Fibroblast of skin of abdomen (primary cell): Measurements from ENCODE around the gene POU6F2.

Experiments
- DNase-seq: peaks from one replicate; pipeline ENCODE4 v3.0.0-alpha.2; 2013

POU6F2 gene

GRCh38 chr7:39408906-39409305, 431.2 kb downstream of the POU6F2 start:
- DNase-seq, result no peak

- DNase-seq, result no peak
These were observed 432.9 kb downstream of the POU6F2 start for GRCh38 chr7:39410582-39410981.

GRCh38 chr7:39413636-39414223, 436.0 kb downstream of the POU6F2 start:
- DNase-seq, result peak; percentile 20

- DNase-seq, result peak; percentile 56
These were observed 436.7 kb downstream of the POU6F2 start for GRCh38 chr7:39414224-39415035.

GRCh38 chr7:39415091-39415787, 437.5 kb downstream of the POU6F2 start:
- no peak for DNase-seq

GRCh38 chr7:39416866-39417265, 439.2 kb downstream of the POU6F2 start:
- DNase-seq, result no peak

- DNase-seq, result no peak
These were observed 439.9 kb downstream of the POU6F2 start for GRCh38 chr7:39417642-39418041.

- DNase-seq, result no peak
These were observed 443.5 kb downstream of the POU6F2 start for GRCh38 chr7:39421251-39421650.

- DNase-seq, result no peak
These were observed 444.0 kb downstream of the POU6F2 start for GRCh38 chr7:39421661-39422060.

DNA sequence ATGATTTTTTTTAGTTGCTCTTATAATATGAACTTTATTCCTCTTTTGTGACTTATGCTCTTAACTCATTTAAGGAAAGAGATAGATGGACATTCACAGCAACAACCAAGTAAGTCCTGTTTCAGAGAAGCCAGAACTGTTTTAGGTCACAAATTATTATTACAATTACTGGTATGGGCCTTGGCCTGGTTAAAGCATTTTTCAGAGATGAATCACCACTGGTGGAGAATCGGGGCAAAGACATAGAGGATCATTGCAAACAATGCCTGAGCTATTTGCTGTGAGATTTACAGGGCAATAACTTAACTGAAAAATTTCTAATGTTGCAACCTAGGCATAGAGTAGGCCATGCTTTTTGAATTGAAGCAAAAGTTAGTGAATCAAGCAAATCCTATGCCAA, 450.5 kb downstream of the POU6F2 start:
- peak; percentile 88 for DNase-seq

DNA sequence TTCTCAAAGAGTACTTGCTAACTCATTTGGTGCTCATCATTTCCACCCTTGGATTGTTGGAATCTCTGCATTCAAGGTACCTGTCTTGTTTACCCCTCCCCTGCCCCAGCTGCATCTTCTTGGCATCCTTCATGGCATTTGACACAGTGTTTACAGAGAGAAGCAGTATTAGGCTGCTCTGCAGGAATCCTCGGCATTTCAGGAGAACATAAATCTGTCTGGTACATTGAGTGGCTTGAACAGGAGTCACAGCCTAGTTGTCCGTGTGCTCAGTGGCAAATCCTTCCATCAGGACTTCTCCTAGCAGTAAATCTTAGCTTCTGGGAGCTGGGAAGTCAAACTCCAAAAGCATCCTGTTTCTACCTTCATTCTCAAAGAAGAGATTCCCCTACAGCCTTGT, 451.7 kb downstream of the POU6F2 start:
- DNase-seq, result peak; percentile 49

- no peak for DNase-seq
These were observed 452.7 kb downstream of the POU6F2 start for GRCh38 chr7:39430441-39430840.

DNA sequence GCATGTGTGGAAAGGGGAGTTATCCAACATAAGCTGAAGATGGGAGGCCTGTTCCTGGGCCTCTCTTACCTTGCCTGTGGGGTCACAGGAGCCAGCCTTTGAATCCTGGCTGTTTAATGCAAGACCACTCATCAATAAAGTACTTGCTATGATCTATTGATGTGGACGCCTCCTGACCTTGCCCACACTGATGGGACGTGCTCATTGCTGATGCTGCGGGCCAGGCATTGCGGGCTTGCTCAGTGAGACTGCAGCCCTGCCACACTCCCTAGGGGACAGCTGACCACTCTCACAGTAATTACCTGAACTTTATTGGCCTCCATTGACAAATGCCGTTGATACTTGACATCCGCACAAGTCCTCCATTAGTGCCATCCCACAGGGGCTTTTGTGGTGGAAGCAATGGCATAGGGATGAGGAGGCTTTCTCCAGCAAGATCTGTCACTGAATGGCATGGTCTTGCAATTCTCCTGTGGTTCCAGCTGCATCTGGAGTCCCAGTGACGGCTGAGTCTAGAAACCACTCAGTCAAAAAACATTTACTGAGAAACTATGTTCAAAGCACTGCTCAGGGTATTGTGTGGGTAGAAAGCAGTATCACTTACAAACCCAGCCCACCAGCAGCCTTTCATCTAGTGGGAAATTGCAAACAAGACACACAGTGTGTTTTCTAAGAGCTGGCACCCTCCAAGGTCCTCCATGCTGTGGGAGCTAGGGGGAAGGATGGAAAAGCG, 453.4 kb downstream of the POU6F2 start:
- no peak for DNase-seq

DNA sequence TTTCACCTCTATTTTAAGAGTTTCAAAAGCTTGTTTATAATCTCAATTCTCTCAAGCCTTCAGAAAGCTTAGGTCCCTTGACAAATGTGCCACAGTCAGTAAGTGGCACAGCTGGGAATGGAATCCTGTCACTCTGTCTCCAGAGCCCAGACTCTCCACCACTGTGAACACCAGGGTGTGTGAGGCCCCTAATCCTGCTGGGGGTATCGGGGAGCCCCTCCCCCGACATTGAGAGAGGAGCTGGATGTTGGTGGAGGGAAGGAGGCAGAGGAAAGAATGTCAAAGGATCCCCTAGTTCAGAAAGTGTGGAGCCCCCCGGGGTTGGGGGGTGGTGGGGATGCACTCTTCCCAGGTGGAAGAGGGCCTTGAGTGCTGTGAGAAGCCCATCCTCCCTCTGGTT, 454.7 kb downstream of the POU6F2 start:
- no peak for DNase-seq

DNA sequence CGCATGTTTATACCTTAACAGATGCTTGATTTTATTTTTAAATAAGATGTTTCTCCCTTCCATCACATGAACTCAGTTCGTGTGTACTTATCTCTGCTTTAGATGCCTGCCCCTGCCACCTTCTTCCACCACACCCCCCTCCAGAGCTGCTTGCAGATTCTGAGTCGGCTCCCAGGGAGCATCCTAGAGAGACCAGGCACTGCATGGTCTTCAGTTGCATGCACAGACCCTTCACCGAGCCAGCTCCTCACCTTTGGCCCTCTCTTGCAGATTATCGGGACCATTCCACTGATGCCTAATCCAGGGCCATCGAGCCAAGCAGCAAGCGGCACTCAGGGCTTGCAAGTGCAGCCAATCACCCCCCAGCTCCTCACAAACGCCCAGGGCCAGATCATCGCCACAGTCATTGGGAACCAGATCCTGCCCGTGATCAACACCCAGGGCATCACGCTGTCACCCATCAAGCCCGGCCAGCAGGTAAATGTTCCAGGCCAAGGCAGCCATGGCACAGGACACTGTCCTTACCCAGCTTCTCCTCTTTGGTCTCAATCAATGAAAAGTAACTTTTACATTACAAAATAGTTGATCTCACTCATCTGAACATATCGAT, 455.2 kb downstream of the POU6F2 start:
- DNase-seq, result no peak

DNA sequence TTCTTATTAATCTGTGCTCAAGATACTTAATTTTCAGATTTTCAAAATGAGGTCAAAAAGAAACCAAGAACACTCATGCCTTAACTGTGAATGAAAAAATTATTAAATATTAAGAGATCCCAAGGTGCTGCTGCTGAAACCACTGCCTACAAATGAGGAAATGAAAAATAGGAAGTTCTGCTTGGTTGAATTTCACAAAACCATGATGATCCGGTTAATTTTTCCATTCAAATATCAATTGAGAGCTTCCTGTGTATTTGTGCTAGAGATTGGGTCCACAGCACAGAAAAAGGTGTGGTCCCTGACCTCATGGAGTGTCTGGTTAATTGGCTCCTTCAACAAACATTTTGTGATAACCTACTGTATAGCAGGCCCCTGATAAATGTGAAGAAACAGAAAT, 455.8 kb downstream of the POU6F2 start:
- DNase-seq, result no peak

- DNase-seq, result no peak
These were observed 456.3 kb downstream of the POU6F2 start for GRCh38 chr7:39434012-39434411.

- no peak for DNase-seq
These were observed 468.8 kb downstream of the POU6F2 start for GRCh38 chr7:39446546-39446945.

- DNase-seq, result no peak
These were observed 474.2 kb downstream of the POU6F2 start for GRCh38 chr7:39451901-39452300.

DNA sequence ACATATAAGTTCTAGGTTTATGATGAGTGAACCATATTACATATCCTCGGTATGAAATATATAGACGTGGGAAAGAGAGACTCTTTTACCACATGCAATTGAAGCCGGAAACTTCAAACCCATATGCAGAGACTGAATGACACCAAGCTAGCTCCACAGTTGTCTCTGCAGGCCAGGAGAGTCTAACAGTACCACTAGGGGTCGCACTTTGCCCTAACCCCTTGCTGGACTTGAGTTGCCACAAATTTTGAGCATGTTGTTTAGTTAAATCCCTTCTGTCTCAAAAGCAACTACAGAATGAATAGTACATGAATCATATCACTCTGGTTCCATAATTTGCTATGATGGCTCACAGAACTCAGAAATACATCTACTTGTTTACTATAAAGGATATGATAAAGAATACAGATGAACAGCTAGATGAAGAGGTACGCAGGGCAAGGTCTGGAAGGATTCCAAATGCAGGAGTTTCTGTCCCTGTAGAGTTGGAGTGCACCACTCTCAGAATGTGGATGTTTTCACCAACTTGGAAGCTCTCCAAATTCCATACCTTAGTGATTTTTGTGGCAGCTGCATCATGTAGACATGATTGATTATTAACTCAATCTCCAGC, 476.1 kb downstream of the POU6F2 start:
- peak; percentile 47 for DNase-seq

GRCh38 chr7:39458061-39458745, 480.5 kb downstream of the POU6F2 start:
- DNase-seq, result no peak

DNA sequence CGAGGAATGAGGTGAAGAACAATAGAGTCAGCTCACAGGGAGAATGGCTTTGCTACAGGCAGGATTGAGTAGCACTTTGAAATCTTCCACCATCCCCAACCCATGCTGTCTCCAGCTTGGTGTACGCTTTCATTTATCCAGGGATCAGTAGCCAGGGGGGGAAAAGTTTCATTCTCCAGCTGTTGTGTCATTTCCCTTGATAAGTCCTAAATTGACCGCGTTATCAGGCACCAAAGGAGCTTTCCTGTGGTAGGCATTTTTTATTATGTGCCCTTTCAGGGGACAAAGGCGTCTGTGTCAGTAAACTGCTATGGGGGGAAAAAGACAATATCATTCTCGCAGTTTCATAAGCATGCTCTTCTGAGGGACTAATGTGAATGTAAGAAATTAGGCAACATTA, 481.9 kb downstream of the POU6F2 start:
- DNase-seq, result no peak
